ENCODE measurements around the gene KLF6.

DNA sequence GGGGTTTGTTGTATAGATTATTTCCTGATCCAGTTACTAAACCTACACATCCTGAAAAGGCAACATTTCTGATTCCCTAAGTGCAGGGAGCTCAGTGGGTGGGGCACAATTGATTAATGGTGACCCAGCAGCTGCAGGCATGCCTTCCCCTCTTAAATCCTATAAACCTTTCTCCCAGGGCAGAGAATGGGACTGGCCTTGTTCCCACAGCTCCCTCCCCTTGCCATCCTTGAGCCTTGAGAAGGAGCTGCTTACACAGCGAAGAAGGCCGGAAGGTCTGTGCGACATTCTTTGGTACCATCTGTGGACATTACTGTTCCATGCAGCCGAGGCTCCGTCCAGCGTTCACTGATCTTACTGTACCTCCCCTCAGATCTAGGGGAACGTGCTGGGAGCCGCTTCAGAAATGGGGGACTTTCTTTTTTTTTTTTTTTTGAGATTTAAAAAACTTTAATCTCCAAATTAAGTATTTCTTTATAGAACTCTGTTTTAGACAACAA, 14.3 kb downstream of the KLF6 start:
- TF ChIP-seq, protein P1, sequence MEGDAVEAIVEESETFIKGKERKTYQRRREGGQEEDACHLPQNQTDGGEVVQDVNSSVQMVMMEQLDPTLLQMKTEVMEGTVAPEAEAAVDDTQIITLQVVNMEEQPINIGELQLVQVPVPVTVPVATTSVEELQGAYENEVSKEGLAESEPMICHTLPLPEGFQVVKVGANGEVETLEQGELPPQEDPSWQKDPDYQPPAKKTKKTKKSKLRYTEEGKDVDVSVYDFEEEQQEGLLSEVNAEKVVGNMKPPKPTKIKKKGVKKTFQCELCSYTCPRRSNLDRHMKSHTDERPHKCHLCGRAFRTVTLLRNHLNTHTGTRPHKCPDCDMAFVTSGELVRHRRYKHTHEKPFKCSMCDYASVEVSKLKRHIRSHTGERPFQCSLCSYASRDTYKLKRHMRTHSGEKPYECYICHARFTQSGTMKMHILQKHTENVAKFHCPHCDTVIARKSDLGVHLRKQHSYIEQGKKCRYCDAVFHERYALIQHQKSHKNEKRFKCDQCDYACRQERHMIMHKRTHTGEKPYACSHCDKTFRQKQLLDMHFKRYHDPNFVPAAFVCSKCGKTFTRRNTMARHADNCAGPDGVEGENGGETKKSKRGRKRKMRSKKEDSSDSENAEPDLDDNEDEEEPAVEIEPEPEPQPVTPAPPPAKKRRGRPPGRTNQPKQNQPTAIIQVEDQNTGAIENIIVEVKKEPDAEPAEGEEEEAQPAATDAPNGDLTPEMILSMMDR (IDR thresholded peaks at IDR 0.05) = no peak
- no peak for TF ChIP-seq EZH2 (IDR thresholded peaks at IDR 0.05; ENCODE audit: borderline replicate concordance, insufficient read depth, low read depth, low read length, poor library complexity, severe bottlenecking)
